SU-DHL-6 (cell line): ENCODE measurements around the gene GIGYF1.

Experiments used
- H2AFZ ChIP-seq: fragments of 200-600 bp; sonication (generic); 2 replicates; pipeline ENCODE4 v1.6.1; 2014; ENCODE audit warnings: low read depth, mild to moderate bottlenecking, moderate library complexity, mixed read lengths, antibody characterized with exemption, low read length; ENCODE audit not compliant: severe bottlenecking
- H3F3A ChIP-seq: fragments of 200-600 bp; shearing (Covaris generic); 2 replicates; pipeline ENCODE4 v1.6.0; 2016; ENCODE audit warnings: antibody characterized with exemption, mild to moderate bottlenecking; ENCODE audit not compliant: insufficient read depth
- H3K27ac ChIP-seq: fragments of 200-600 bp; sonication (generic); 2 replicates; pipeline ENCODE4 v1.5.1; 2016; ENCODE audit warnings: low read depth, mild to moderate bottlenecking, low read length, moderate library complexity, mixed read lengths
- H3K27me3 ChIP-seq: fragments of 200-600 bp; sonication (generic), shearing (Covaris generic); 2 replicates; pipeline ENCODE4 v1.6.0; 2014; ENCODE audit warnings: mild to moderate bottlenecking, low read length
- H3K36me3 ChIP-seq: fragments of 200-600 bp; sonication (generic); 2 replicates; pipeline ENCODE4 v1.6.1; 2014; ENCODE audit warnings: mild to moderate bottlenecking, low read length, mixed read lengths
- H3K4me2 ChIP-seq: fragments of 300-600, 200-600 bp; shearing (Covaris generic), sonication (generic); 2 replicates; pipeline ENCODE4 v1.6.0; 2014; ENCODE audit warnings: low read length, low read depth, mild to moderate bottlenecking; ENCODE audit not compliant: poor library complexity, severe bottlenecking
- H3K4me3 ChIP-seq: fragments of 200-600 bp; sonication (generic); 2 replicates; pipeline ENCODE4 v1.5.1; 2014; ENCODE audit warnings: antibody characterized with exemption, low read length, mild to moderate bottlenecking, mixed read lengths; ENCODE audit not compliant: insufficient read depth, poor library complexity, severe bottlenecking
- H3K79me2 ChIP-seq: fragments of 200-600 bp; sonication (generic); 2 replicates; pipeline ENCODE4 v1.6.1; 2014; ENCODE audit warnings: mild to moderate bottlenecking, low read length, moderate library complexity; ENCODE audit not compliant: insufficient read depth
- H3K9ac ChIP-seq: fragments of 200-600 bp; sonication (generic); 2 replicates; pipeline ENCODE4 v1.7.0; 2014; ENCODE audit warnings: mild to moderate bottlenecking, low read length
- H3K9me2 ChIP-seq: fragments of 200-600 bp; sonication (generic); replicated peaks from 2 replicates; pipeline ENCODE4 v1.6.1; 2014; ENCODE audit warnings: low read length; ENCODE audit not compliant: insufficient read depth
- H3K9me3 ChIP-seq: fragments of 200-600 bp; sonication (generic); 2 replicates; pipeline ENCODE4 v1.6.1; 2014; ENCODE audit warnings: low read length, mixed read lengths; ENCODE audit not compliant: insufficient read depth
- H4K20me1 ChIP-seq: fragments of 200-600 bp; sonication (generic); 2 replicates; pipeline ENCODE4 v1.6.1; 2014; ENCODE audit warnings: low read depth, mild to moderate bottlenecking, antibody characterized with exemption, low read length, moderate library complexity, mixed read lengths
- CTCF ChIP-seq: fragments of 200-600 bp; sonication (generic); IDR thresholded peaks from one replicate; pipeline ENCODE4 v1.5.1; 2017; ENCODE audit warnings: antibody characterized with exemption, mild to moderate bottlenecking, low read length, moderate library complexity; ENCODE audit not compliant: insufficient read depth, poor library complexity, severe bottlenecking
- EZH2phosphoT487 ChIP-seq: fragments of 200-600 bp; sonication (generic), shearing (Covaris generic); conservative IDR thresholded peaks from 2 replicates; pipeline ENCODE4 v1.6.1; 2018; ENCODE audit warnings: mild to moderate bottlenecking, antibody characterized with exemption, low read length, moderate library complexity, mixed read lengths

GIGYF1 gene

GRCh38 chr7:100675581-100676350 lies 18.3 kb downstream of the GIGYF1 start:
- H3K4me2 ChIP-seq, result peak overlapping the region; percentile 71
- H3K4me3 ChIP-seq, result peak overlapping the region; percentile 86
- peaks cover 13% of the 10 kb centered on the region for H3K79me2 ChIP-seq
- no peaks in the 10 kb centered on the region for H3K27me3 ChIP-seq
- H3K27ac ChIP-seq, result peak overlapping the region; percentile 70
- peak overlapping the region; percentile 87 for H3K9ac ChIP-seq
- no peaks in the 10 kb centered on the region for H3K36me3 ChIP-seq
- H3K9me3 ChIP-seq, result no peaks in the 10 kb centered on the region
- TF ChIP-seq CTCF (no peak), EZH2phosphoT487 (no peak)
- no peaks in the 10 kb centered on the region; the same call in 1 of the 2 replicates for H4K20me1 ChIP-seq
- H3F3A ChIP-seq, result peaks cover 22% of the 10 kb centered on the region
- H2AFZ ChIP-seq, result no peak overlapping the region
- H3K9me2 ChIP-seq, result no peaks in the 10 kb centered on the region

GRCh38 chr7:100675105-100675451 lies 19.0 kb downstream of the GIGYF1 start:
- peak overlapping the region; percentile 87 for H3K9ac ChIP-seq
- peaks cover 15% of the 10 kb centered on the region for H3F3A ChIP-seq
- no peaks in the 10 kb centered on the region for H3K27me3 ChIP-seq
- H3K36me3 ChIP-seq, result no peaks in the 10 kb centered on the region
- peaks cover 13% of the 10 kb centered on the region for H3K79me2 ChIP-seq
- TF ChIP-seq CTCF, result no peak
- H3K27ac ChIP-seq, result peak overlapping the region; percentile 70
- H3K9me3 ChIP-seq, result no peaks in the 10 kb centered on the region
- H3K4me2 ChIP-seq, result peak overlapping the region; percentile 71
- H2AFZ ChIP-seq, result no peak overlapping the region
- no peaks in the 10 kb centered on the region; the same call in 1 of the 2 replicates for H4K20me1 ChIP-seq
- H3K4me3 ChIP-seq, result peak overlapping the region; percentile 86
- no peaks in the 10 kb centered on the region for H3K9me2 ChIP-seq

- H3K9me2 ChIP-seq, result no peaks in the 10 kb centered on the region
- H2AFZ ChIP-seq, result no peak overlapping the region
- no peaks in the 10 kb centered on the region; the same call in 1 of the 2 replicates for H4K20me1 ChIP-seq
- H3K27me3 ChIP-seq, result no peaks in the 10 kb centered on the region
- H3K36me3 ChIP-seq, result no peaks in the 10 kb centered on the region
- TF ChIP-seq EZH2phosphoT487 (no peak), CTCF (no peak)
- H3K9ac ChIP-seq, result peak overlapping the region; percentile 87
- H3K27ac ChIP-seq, result peak overlapping the region; percentile 70
- peaks cover 10% of the 10 kb centered on the region for H3F3A ChIP-seq
- H3K79me2 ChIP-seq, result peaks cover 13% of the 10 kb centered on the region
- H3K4me2 ChIP-seq, result peak overlapping the region; percentile 71
- H3K9me3 ChIP-seq, result no peaks in the 10 kb centered on the region
- peak overlapping the region; percentile 86 for H3K4me3 ChIP-seq
Observed at GRCh38 chr7:100674411-100675104, 19.5 kb downstream of the GIGYF1 start.
